H1 (cell line): Measurements from ENCODE around the gene NELFCD. TPM values are rescaled to one million over a fixed set of nuclear protein-coding genes. Genes with fewer than 3 reads are reported as not detected.
"Not testable (repeated sequence)": the region's sequence is repeated elsewhere in the genome, so short reads cannot be mapped to it uniquely, and the experiment has no call there.

Source experiments
- CTCF ChIA-PET: fragments of 300-600 bp; sonication (Branson Sonifier 250); formaldehyde crosslinking; loops from one replicate; lab custom pipeline; 2021; ENCODE audit not compliant: partially characterized antibody; lab: Charles Lee
- POLR2A ChIA-PET: fragments of 300-600 bp; sonication (Branson Sonifier 250); formaldehyde crosslinking; loops from one replicate; lab custom pipeline; 2021; ENCODE audit warnings: inconsistent platforms; ENCODE audit not compliant: partially characterized antibody; lab: Charles Lee
- DNase-seq, 2 experiments: peaks; one replicate each; pipeline versions ENCODE4 v3.0.0 to v3.0.0-alpha.2; 2010 to 2022; ENCODE audit warnings: low spot score in 2 of 2, low read depth in 1 of 2, mixed read lengths in 1 of 2
- FAIRE-seq: peaks from 2 replicates; lab custom pipeline; 2011; peaks lifted over from hg19 to GRCh38; lab: Jason Lieb, UNC
- H2AFZ ChIP-seq: 2 replicates; pipeline ENCODE4 v1.8.1; 2012; ENCODE audit warnings: low read length, inconsistent platforms
- H2AK5ac ChIP-seq: 2 replicates; pipeline ENCODE4 v1.6.1; 2013; ENCODE audit warnings: low read depth, low read length
- H2BK120ac ChIP-seq: replicated peaks from 2 replicates; pipeline ENCODE3; 2013; ENCODE audit warnings: low read depth, low read length, inconsistent platforms
- H2BK12ac ChIP-seq: 2 replicates; pipeline ENCODE4 v1.6.1; 2013; ENCODE audit warnings: low read depth, low read length
- H2BK15ac ChIP-seq: 2 replicates; pipeline ENCODE4 v1.6.1; 2013; ENCODE audit warnings: low read length
- H2BK20ac ChIP-seq: 2 replicates; pipeline ENCODE4 v1.6.1; 2013; ENCODE audit warnings: low read length
- H2BK5ac ChIP-seq: 2 replicates; pipeline ENCODE4 v1.6.1; 2013; ENCODE audit warnings: low read depth, low read length
- H3K14ac ChIP-seq: 2 replicates; pipeline ENCODE4 v1.6.1; 2013; ENCODE audit warnings: inconsistent platforms; ENCODE audit not compliant: insufficient read length
- H3K18ac ChIP-seq: 2 replicates; pipeline ENCODE4 v1.6.1; 2013; ENCODE audit warnings: low read length; ENCODE audit errors: extremely low read depth
- H3K23ac ChIP-seq: 2 replicates; pipeline ENCODE4 v1.6.1; 2013; ENCODE audit warnings: inconsistent platforms; ENCODE audit not compliant: insufficient read length
- H3K23me2 ChIP-seq: 2 replicates; pipeline ENCODE4 v1.6.1; 2013; ENCODE audit warnings: low read depth, low read length
- H3K27ac ChIP-seq: 2 replicates; pipeline ENCODE4 v1.6.1; 2011; ENCODE audit warnings: low read depth, low read length, inconsistent platforms
- H3K27me3 ChIP-seq, 4 experiments: replicated peaks in 1 of 4; 1 replicate in 1 of 4; 2 replicates in 3 of 4; pipeline versions ENCODE4 v1.6.1 to v1.8.1; 2011 to 2013; ENCODE audit warnings: low read length in 3 of 4, mild to moderate bottlenecking in 3 of 4, inconsistent platforms in 2 of 4, mixed read lengths in 2 of 4, moderate library complexity in 1 of 4; ENCODE audit not compliant: control insufficient read depth in 3 of 4, insufficient read depth in 3 of 4; ENCODE audit errors: extremely low read depth in 1 of 4
- H3K36me3 ChIP-seq, 4 experiments: 2 replicates each; pipeline versions ENCODE4 v1.6.1 to v1.8.1; 2011 to 2013; ENCODE audit warnings: mild to moderate bottlenecking in 4 of 4, low read length in 3 of 4, moderate library complexity in 2 of 4, control low read depth in 1 of 4, inconsistent platforms in 1 of 4; ENCODE audit not compliant: insufficient read depth in 4 of 4, control insufficient read depth in 2 of 4
- H3K4ac ChIP-seq: replicated peaks from 2 replicates; pipeline ENCODE3; 2013; ENCODE audit warnings: low read length, low read depth, mixed read lengths, inconsistent platforms; ENCODE audit not compliant: insufficient read length
- H3K4me1 ChIP-seq, 4 experiments: replicated peaks in 1 of 4; 1 replicate in 1 of 4; 2 replicates in 3 of 4; pipeline versions ENCODE4 v1.6.1 to v1.8.1; 2011 to 2013; ENCODE audit warnings: low read length in 3 of 4, inconsistent platforms in 2 of 4, mixed read lengths in 1 of 4; ENCODE audit not compliant: insufficient read depth in 4 of 4, control insufficient read depth in 3 of 4
- H3K4me2 ChIP-seq, 2 experiments: 2 replicates each; pipeline versions ENCODE4 v1.6.1 to v1.8.1; 2011 to 2013; ENCODE audit warnings: low read depth in 2 of 2, low read length in 2 of 2, control low read depth in 1 of 2, inconsistent platforms in 1 of 2, mild to moderate bottlenecking in 1 of 2; ENCODE audit not compliant: insufficient read depth in 1 of 2
- H3K4me3 ChIP-seq, 4 experiments: fragments of 200-600, 300-600 bp in 1 of 4; sonication (generic), shearing (Covaris generic), sonication (Bioruptor Twin) in 1 of 4; 2 replicates each; pipeline versions ENCODE4 v1.5.1 to v1.8.1; 2011 to 2016; ENCODE audit warnings: low read length in 4 of 4, low read depth in 3 of 4, control low read depth in 2 of 4, inconsistent platforms in 2 of 4, mild to moderate bottlenecking in 2 of 4, mixed read lengths in 1 of 4, moderate library complexity in 1 of 4; ENCODE audit not compliant: insufficient read depth in 2 of 4; ENCODE audit errors: extremely low read depth in 1 of 4
- H3K56ac ChIP-seq: replicated peaks from 2 replicates; pipeline ENCODE3; 2013; ENCODE audit warnings: low read depth, mild to moderate bottlenecking, mixed read lengths, low read length, inconsistent platforms; ENCODE audit not compliant: insufficient read length
- H3K79me1 ChIP-seq: 2 replicates; pipeline ENCODE4 v1.6.1; 2013; ENCODE audit warnings: low read depth, low read length, control low read depth
- H3K79me2 ChIP-seq, 2 experiments: 2 replicates each; pipeline versions ENCODE4 v1.6.1 to v1.8.1; 2012 to 2013; ENCODE audit warnings: low read length in 2 of 2, mild to moderate bottlenecking in 2 of 2, inconsistent platforms in 1 of 2; ENCODE audit not compliant: insufficient read depth in 2 of 2, control insufficient read depth in 1 of 2
- H3K9ac ChIP-seq, 4 experiments: replicated peaks in 1 of 4; 1 replicate in 1 of 4; 2 replicates in 3 of 4; pipeline versions ENCODE4 v1.6.1 to v1.8.1; 2011 to 2013; ENCODE audit warnings: low read depth in 3 of 4, low read length in 3 of 4, control low read depth in 2 of 4, mild to moderate bottlenecking in 2 of 4, moderate library complexity in 2 of 4, inconsistent platforms in 1 of 4; ENCODE audit errors: extremely low read depth in 1 of 4
- H3K9me3 ChIP-seq, 2 experiments: 2 replicates each; pipeline versions ENCODE4 v1.6.1 to v1.8.1; 2012 to 2013; ENCODE audit warnings: mild to moderate bottlenecking in 2 of 2, moderate library complexity in 2 of 2, control low read depth in 1 of 2, inconsistent platforms in 1 of 2, low read depth in 1 of 2, low read length in 1 of 2, mixed read lengths in 1 of 2; ENCODE audit not compliant: insufficient read depth in 2 of 2
- H4K20me1 ChIP-seq, 2 experiments: replicated peaks in 1 of 2; 2 replicates each; pipeline versions ENCODE3 to v1.8.1; 2011 to 2013; ENCODE audit warnings: inconsistent platforms in 2 of 2, low read length in 2 of 2, mild to moderate bottlenecking in 1 of 2; ENCODE audit not compliant: insufficient read depth in 2 of 2, control insufficient read depth in 1 of 2
- H4K5ac ChIP-seq: 2 replicates; pipeline ENCODE4 v1.6.1; 2013; ENCODE audit warnings: low read length, low read depth, mixed read lengths, inconsistent platforms; ENCODE audit not compliant: insufficient read length
- H4K8ac ChIP-seq: 2 replicates; pipeline ENCODE4 v1.8.0; 2013; ENCODE audit warnings: mild to moderate bottlenecking, moderate library complexity, low read length, inconsistent platforms; ENCODE audit not compliant: insufficient read depth; ENCODE audit errors: extremely low read depth
- H4K91ac ChIP-seq: replicated peaks from 2 replicates; pipeline ENCODE3; 2013; ENCODE audit warnings: low read length, mixed read lengths, inconsistent platforms; ENCODE audit not compliant: insufficient read length
- CTCF ChIP-seq, 3 experiments: IDR thresholded peaks; 1 replicate in 2 of 3; 2 replicates in 1 of 3; pipeline versions ENCODE4 v1.5.1 to v1.6.1; 2011; ENCODE audit warnings: low read length in 3 of 3, mild to moderate bottlenecking in 3 of 3, inconsistent platforms in 2 of 3, low read depth in 1 of 3, moderate library complexity in 1 of 3; ENCODE audit not compliant: insufficient read depth in 1 of 3; ENCODE audit errors: control extremely low read depth in 1 of 3
- KDM1A ChIP-seq: fragments of 200-600, 300-600 bp; sonication (generic); IDR thresholded peaks from 2 replicates; pipeline ENCODE4 v1.7.1; 2016; ENCODE audit warnings: mild to moderate bottlenecking, low read length, borderline replicate concordance
- SAP30 ChIP-seq: fragments of 300-600 bp; sonication (generic); IDR thresholded peaks from 2 replicates; pipeline ENCODE4 v1.7.1; 2012; ENCODE audit warnings: low read length, moderate library complexity, mild to moderate bottlenecking, inconsistent platforms; ENCODE audit not compliant: insufficient read depth, insufficient replicate concordance
- WGBS, 2 experiments: shearing (Covaris generic) in 1 of 2; methylation state at CpG; one replicate each; pipeline versions ENCODE4 v1.1.6 to v1.1.7; 2013 to 2015; ENCODE audit warnings: low lambda C conversion rate in 2 of 2, mixed read lengths in 2 of 2, inconsistent platforms in 1 of 2, low coverage in 1 of 2, missing lambda C conversion rate in 1 of 2; ENCODE audit not compliant: insufficient replicate concordance in 2 of 2, insufficient coverage in 1 of 2, insufficient read length in 1 of 2; ENCODE audit errors: extremely low coverage in 1 of 2, missing lambda C conversion rate in 1 of 2; 5-methylcytosine and 5-hydroxymethylcytosine counted together
- polyA plus RNA-seq, 7 experiments: library from polyadenylated mRNA; depleted of rRNA in 3 of 7; stranded (reverse) in 5 of 7; unstranded in 2 of 7; fragments of >200 nt in 5 of 7; fragments of 200-250 nt in 2 of 7; gene quantifications; 1 replicate in 5 of 7; 2 replicates in 1 of 7; 4 replicates in 1 of 7; pipeline versions ENCODE4 v1.2.1 to v1.2.3, GENCODE V29; 2011 to 2013; ENCODE audit warnings: missing spikeins in 2 of 7, mixed read lengths in 2 of 7
- total RNA-seq: library from RNA; stranded (reverse); fragmentation: NEBNext Ultra II Directional; extraction: Animal tissue kit (Norgen Biotek cat#: 25700); gene quantifications from 2 replicates; pipeline ENCODE4 v1.2.1, GENCODE V29; 2021

Gene NELFCD
- total and polyA plus RNA-seq, 2 of the 8 experiments (the other 6 are each of a cell fraction or from before 2014, with no cell fraction given): 35.5 to 59.6 TPM

GRCh38 chr20:58945965-58946631 is 35.0 kb upstream of the NELFCD start (continued):
- TF ChIP-seq CTCF (IDR thresholded peaks at IDR 0.05; ENCODE audit: control extremely low read depth in 1 of 3, insufficient read depth in 1 of 3, low read depth in 1 of 3, low read length in 3 of 3): no peak
- no peak for TF ChIP-seq SAP30
- TF ChIP-seq KDM1A: no peak

GRCh38 chr20:58947797-58948388 is 33.2 kb upstream of the NELFCD start:
- WGBS, 2 experiments: 85% methylated on average over 7 of the region's 7 CpGs; no CpG with 5 or more reads in 1 of the 2 experiments
- H3K23ac ChIP-seq, H2BK12ac ChIP-seq, H3K18ac ChIP-seq, H3K4me2 ChIP-seq, DNase-seq, H3K4ac ChIP-seq, H3K4me1 ChIP-seq, H2AFZ ChIP-seq, H2BK15ac ChIP-seq, H3K27me3 ChIP-seq, H3K4me3 ChIP-seq, H3K27ac ChIP-seq, POLR2A ChIA-PET, H3K79me1 ChIP-seq, H4K8ac ChIP-seq, H4K5ac ChIP-seq, H2BK20ac ChIP-seq, H3K56ac ChIP-seq, H4K91ac ChIP-seq, FAIRE-seq, H3K23me2 ChIP-seq, H2AK5ac ChIP-seq, H4K20me1 ChIP-seq, H3K79me2 ChIP-seq, H3K9me3 ChIP-seq, H3K14ac ChIP-seq, H3K9ac ChIP-seq, H2BK120ac ChIP-seq, H3K36me3 ChIP-seq, H2BK5ac ChIP-seq: not testable (repeated sequence)
- CTCF ChIA-PET: interaction anchor here (0.6 to 2.3 kb wide), 5 partner anchors 8 to 73 kb away, joined by 3 to 5 read pairs (median 3); no protein-coding TSS in a partner anchor
